HL-60 (cell line): ENCODE results near the gene PBX1.

Source experiments
- DNase-seq, 2 experiments: peaks; one replicate each; pipeline ENCODE4 v3.0.0-alpha.2; 2010 to 2020; ENCODE audit warnings: low read depth in 1 of 2, low spot score in 1 of 2
- H3K27ac ChIP-seq: fragments of 250-450 bp; sonication (Bioruptor Pico); replicated peaks from 2 replicates; pipeline ENCODE4 v1.5.1; 2020; ENCODE audit warnings: mild to moderate bottlenecking, moderate library complexity
- H3K27me3 ChIP-seq: fragments of 250-450 bp; sonication (Bioruptor Pico); 2 replicates; pipeline ENCODE4 v1.5.1; 2021; ENCODE audit warnings: mild to moderate bottlenecking, moderate library complexity; ENCODE audit not compliant: insufficient read depth, poor library complexity, severe bottlenecking
- H3K4me3 ChIP-seq: replicated peaks from 2 replicates; pipeline ENCODE4 v1.5.1; 2011; ENCODE audit warnings: mild to moderate bottlenecking, control low read depth, low read length; ENCODE audit not compliant: insufficient read depth
- CTCF ChIP-seq: IDR thresholded peaks from one replicate; pipeline ENCODE4 v1.5.1; 2011; ENCODE audit warnings: low read length, control low read depth, inconsistent platforms; ENCODE audit not compliant: insufficient read depth
- GABPA ChIP-seq: IDR thresholded peaks from 2 replicates; pipeline ENCODE4 v1.6.1; 2012; ENCODE audit warnings: low read depth
- POLR2AphosphoS5 ChIP-seq: IDR thresholded peaks from 2 replicates; pipeline ENCODE4 v1.6.1; 2012; ENCODE audit warnings: low read depth
- SPI1 ChIP-seq: IDR thresholded peaks from 2 replicates; pipeline ENCODE4 v1.6.1; 2012; ENCODE audit warnings: low read depth, mild to moderate bottlenecking, borderline replicate concordance
- TF ChIP-seq, protein P1 (sequence below): IDR thresholded peaks from 2 replicates; pipeline ENCODE4 v1.6.1; 2012; ENCODE audit warnings: low read depth; ENCODE audit not compliant: insufficient replicate concordance

PBX1 gene

DNA sequence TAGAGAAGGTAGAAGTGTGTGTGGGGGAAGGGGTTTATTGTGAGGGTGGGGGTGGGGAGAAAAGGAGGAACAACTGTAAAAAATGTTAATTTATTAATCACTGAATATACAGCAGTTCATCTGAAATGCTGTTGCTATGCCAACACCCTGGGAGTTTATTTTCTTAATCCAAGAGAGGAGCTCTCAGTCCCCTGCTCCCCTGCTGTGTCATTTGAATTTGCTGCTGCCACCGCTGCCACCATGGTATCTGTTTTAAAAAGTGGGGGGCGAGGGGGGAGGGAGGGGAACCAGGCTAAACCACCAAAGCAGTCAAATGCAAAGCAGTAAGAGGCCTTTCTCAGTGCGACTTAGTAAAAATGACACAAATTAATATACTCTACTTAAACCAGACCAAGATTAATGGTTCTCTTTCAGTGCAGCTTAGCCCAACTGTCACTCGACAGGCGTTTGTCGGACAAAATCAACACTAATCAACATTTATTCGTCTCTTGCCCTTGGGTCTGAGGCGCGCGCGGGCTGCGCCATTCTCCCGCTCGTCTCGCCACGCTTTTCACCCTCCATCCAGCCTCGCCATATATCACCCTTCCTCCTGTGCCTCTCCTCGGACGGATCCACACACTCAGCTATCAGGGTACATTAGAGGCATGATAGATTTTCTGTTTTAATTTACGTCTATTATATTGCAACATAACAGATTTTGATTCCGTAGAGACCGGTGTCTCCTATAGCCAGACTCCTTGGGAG lies 76.2 kb downstream of the PBX1 start:
- no peak overlapping the region for H3K4me3 ChIP-seq
- no peak overlapping the region for H3K27ac ChIP-seq
- H3K27me3 ChIP-seq: no peaks in the 10 kb centered on the region
- TF ChIP-seq POLR2AphosphoS5: no peak
- no peak for DNase-seq

- TF ChIP-seq POLR2AphosphoS5 (no peak), SPI1 (no peak), CTCF (no peak), GABPA (no peak)
- TF ChIP-seq, protein P1, sequence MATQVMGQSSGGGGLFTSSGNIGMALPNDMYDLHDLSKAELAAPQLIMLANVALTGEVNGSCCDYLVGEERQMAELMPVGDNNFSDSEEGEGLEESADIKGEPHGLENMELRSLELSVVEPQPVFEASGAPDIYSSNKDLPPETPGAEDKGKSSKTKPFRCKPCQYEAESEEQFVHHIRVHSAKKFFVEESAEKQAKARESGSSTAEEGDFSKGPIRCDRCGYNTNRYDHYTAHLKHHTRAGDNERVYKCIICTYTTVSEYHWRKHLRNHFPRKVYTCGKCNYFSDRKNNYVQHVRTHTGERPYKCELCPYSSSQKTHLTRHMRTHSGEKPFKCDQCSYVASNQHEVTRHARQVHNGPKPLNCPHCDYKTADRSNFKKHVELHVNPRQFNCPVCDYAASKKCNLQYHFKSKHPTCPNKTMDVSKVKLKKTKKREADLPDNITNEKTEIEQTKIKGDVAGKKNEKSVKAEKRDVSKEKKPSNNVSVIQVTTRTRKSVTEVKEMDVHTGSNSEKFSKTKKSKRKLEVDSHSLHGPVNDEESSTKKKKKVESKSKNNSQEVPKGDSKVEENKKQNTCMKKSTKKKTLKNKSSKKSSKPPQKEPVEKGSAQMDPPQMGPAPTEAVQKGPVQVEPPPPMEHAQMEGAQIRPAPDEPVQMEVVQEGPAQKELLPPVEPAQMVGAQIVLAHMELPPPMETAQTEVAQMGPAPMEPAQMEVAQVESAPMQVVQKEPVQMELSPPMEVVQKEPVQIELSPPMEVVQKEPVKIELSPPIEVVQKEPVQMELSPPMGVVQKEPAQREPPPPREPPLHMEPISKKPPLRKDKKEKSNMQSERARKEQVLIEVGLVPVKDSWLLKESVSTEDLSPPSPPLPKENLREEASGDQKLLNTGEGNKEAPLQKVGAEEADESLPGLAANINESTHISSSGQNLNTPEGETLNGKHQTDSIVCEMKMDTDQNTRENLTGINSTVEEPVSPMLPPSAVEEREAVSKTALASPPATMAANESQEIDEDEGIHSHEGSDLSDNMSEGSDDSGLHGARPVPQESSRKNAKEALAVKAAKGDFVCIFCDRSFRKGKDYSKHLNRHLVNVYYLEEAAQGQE: no peak
- no peak for DNase-seq
- Histone ChIP-seq H3K4me3 (no peak overlapping the region), H3K27ac (no peak overlapping the region), H3K27me3 (no peaks in the 10 kb centered on the region)
These were observed 77.1 kb downstream of the PBX1 start for GRCh38 chr1:164635803-164636731.

DNA sequence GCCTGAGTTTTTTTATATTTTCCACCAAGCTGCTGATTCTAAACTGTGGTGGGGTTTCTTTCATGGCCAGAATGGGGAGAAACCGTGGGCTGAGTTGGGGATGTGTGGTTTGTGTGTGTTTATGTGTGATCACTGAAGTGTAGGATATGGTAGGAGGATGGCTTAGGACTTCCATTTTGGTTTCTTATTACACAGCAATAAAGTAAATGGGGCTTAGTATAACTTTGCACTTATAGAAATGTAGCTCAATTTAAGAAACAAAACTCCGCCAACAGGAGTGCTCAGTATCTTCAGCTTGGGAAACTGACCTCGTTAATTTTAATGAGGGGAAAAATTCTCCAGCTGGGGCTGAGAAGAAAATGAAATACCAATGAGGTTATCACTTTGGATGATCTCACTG lies 77.8 kb downstream of the PBX1 start:
- no peak for DNase-seq
- Histone ChIP-seq H3K4me3 (no peak overlapping the region), H3K27me3 (no peaks in the 10 kb centered on the region), H3K27ac (no peak overlapping the region)
- TF ChIP-seq GABPA (no peak), CTCF (no peak)

DNA sequence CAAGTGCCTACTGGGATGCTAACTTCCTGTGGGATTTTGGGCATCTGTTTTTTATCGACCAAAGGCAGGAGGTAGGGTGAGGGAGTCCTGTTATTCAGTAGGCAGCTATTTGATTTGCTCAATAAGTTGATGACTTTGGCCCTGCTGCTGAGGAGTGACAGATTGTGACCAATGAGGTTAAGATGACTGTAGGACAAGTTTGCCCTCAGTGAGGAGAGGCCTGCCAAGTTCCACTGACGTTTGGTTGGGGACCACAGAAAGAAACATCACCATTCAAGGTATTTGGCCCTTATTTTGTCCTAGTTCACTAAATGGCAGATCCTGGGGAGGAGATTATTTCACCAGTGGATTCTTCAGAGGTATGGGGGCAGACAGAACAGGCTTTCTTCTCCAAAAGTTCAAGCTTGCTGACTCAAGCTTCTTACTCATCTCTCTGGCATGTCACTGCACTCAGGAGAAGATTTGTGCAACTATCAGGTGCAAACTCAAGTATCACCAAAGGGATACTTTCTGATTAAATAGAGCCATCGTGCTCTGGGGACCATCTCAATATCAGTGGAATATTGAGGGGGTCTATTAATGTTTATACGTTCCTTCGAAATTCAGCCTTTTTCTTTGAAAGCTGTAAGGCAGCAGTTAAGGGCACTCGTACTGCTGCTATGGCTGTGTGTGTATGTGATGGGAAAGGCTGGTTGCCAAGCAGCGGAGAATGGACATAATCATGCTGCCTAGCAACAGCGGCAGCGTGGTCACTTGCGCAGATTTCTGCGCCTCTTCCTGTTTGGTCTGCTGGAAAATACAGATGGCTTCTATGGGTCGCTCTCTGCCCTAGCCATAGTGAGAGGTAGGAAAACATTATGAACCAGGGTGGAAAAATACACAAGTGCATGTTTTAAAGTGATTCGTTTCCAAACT lies 78.7 kb downstream of the PBX1 start:
- Histone ChIP-seq H3K4me3 (no peak overlapping the region), H3K27me3 (no peaks in the 10 kb centered on the region), H3K27ac (no peak overlapping the region)
- DNase-seq: no peak
- TF ChIP-seq GABPA (no peak), POLR2AphosphoS5 (no peak), SPI1 (no peak), CTCF (no peak)
- TF ChIP-seq, protein P1: no peak
